ENCODE measurements around the gene SUMO3.

The SUMO3 gene

GRCh38 chr21:44828362-44829056 is 10.6 kb upstream of the SUMO3 start:
- Histone ChIP-seq H3K9ac (ENCODE audit: insufficient read length) (no peak overlapping the region), H3K36me3 (ENCODE audit: insufficient read depth, low read length) (no peaks in the 10 kb centered on the region), H3K9me3 (ENCODE audit: low read depth, low read length) (peaks cover 10% of the 10 kb centered on the region; the same call in 1 of the 2 replicates), H3K4me3 (no peak overlapping the region), H3K27ac (no peak overlapping the region)
- DNase-seq (ENCODE audit: low read depth, low spot score) = no peak
- TF ChIP-seq EZH2 (IDR thresholded peaks at IDR 0.05) (no peak), POLR2AphosphoS5 (IDR thresholded peaks at IDR 0.05; ENCODE audit: borderline replicate concordance, low read depth, low read length) (no peak)

- no peak for TF ChIP-seq POLR2AphosphoS5 (IDR thresholded peaks at IDR 0.05; ENCODE audit: borderline replicate concordance, low read depth, low read length)
- TF ChIP-seq FOXP2 (optimal IDR thresholded peaks at IDR 0.05; ENCODE audit: control extremely low read depth, extremely low read length, insufficient read depth) = no peak
- TF ChIP-seq EZH2 (IDR thresholded peaks at IDR 0.05) = no peak
- DNase-seq (ENCODE audit: low read depth, low spot score) = no peak
- no peak overlapping the region for H3K4me3 ChIP-seq
- H3K9me3 ChIP-seq (ENCODE audit: low read depth, low read length) = peaks cover 11% of the 10 kb centered on the region; the same call in 1 of the 2 replicates
- no peak overlapping the region for H3K27ac ChIP-seq
- no peaks in the 10 kb centered on the region for H3K36me3 ChIP-seq (ENCODE audit: insufficient read depth, low read length)
- H3K9ac ChIP-seq (ENCODE audit: insufficient read length) = no peak overlapping the region
Measured at GRCh38 chr21:44823179-44823660, 5.4 kb upstream of the SUMO3 start.

DNA sequence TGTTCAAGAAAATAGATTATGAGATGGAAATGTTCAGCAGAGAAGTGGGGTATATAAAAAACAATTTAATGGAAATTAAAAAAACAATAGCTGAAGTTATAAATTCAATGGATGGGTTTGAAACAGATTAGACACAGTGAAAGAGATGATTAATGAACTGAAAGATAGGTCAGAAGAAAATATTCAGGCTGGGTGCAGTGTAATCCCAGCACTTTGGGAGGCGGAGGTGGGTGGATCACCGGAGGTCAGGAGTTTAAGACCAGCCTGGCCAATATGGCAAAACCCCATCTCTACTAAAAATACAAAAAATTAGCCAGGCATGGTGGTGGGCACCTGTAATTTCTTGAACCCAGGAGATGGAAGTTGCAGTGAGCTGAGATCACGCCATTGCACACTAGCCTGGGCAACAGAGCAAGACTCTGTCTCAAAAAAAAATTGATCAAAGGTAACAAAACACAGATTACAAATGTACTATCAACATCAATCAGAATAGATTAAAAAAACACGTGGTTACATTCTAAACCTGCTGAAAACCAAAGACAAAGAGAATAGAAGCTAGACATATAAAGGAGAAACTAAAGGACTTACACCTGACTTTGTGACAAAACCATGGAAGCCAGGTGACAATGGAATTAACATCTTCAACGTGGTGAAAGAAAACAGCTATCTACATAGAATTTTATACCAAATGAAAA is 4.8 kb upstream of the SUMO3 start:
- no peak overlapping the region for H3K27ac ChIP-seq
- no peak for TF ChIP-seq EZH2 (IDR thresholded peaks at IDR 0.05)
- no peak for TF ChIP-seq POLR2AphosphoS5 (IDR thresholded peaks at IDR 0.05; ENCODE audit: borderline replicate concordance, low read depth, low read length)
- no peak for TF ChIP-seq FOXP2 (optimal IDR thresholded peaks at IDR 0.05; ENCODE audit: control extremely low read depth, extremely low read length, insufficient read depth)
- no peak overlapping the region for H3K9ac ChIP-seq (ENCODE audit: insufficient read length)
- no peak overlapping the region for H3K4me3 ChIP-seq
- no peak for DNase-seq (ENCODE audit: low read depth, low spot score)
- H3K36me3 ChIP-seq (ENCODE audit: insufficient read depth, low read length) = no peaks in the 10 kb centered on the region
- peaks cover 11% of the 10 kb centered on the region; the same call in 1 of the 2 replicates for H3K9me3 ChIP-seq (ENCODE audit: low read depth, low read length)

DNA sequence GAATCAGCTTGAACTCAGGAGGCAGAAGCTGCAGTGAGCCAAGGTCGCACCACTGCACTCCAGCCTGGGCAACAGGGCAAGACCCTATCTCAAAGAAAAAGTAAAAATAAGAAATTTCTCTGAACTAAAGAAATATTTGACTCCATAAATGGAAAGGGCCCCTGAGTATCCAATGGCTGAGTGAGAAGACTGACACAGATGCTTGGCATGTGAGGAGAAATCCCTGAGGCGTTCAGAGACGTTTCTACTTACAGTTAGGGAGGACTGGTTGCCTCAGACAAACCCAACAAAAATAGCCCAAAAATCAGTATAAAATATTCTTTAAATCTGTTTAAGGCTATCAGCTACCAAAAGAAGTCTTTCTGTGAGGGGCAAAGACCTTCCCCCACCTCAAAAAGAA is 3.0 kb upstream of the SUMO3 start:
- Histone ChIP-seq H3K4me3 (no peak overlapping the region), H3K27ac (no peak overlapping the region), H3K9me3 (ENCODE audit: low read depth, low read length) (peaks cover 11% of the 10 kb centered on the region; the same call in 1 of the 2 replicates), H3K36me3 (ENCODE audit: insufficient read depth, low read length) (no peaks in the 10 kb centered on the region), H3K9ac (ENCODE audit: insufficient read length) (no peak overlapping the region)
- TF ChIP-seq FOXP2 (optimal IDR thresholded peaks at IDR 0.05; ENCODE audit: control extremely low read depth, extremely low read length, insufficient read depth) (no peak), POLR2AphosphoS5 (IDR thresholded peaks at IDR 0.05; ENCODE audit: borderline replicate concordance, low read depth, low read length) (no peak), EZH2 (IDR thresholded peaks at IDR 0.05) (no peak)
- no peak for DNase-seq (ENCODE audit: low read depth, low spot score)

DNA sequence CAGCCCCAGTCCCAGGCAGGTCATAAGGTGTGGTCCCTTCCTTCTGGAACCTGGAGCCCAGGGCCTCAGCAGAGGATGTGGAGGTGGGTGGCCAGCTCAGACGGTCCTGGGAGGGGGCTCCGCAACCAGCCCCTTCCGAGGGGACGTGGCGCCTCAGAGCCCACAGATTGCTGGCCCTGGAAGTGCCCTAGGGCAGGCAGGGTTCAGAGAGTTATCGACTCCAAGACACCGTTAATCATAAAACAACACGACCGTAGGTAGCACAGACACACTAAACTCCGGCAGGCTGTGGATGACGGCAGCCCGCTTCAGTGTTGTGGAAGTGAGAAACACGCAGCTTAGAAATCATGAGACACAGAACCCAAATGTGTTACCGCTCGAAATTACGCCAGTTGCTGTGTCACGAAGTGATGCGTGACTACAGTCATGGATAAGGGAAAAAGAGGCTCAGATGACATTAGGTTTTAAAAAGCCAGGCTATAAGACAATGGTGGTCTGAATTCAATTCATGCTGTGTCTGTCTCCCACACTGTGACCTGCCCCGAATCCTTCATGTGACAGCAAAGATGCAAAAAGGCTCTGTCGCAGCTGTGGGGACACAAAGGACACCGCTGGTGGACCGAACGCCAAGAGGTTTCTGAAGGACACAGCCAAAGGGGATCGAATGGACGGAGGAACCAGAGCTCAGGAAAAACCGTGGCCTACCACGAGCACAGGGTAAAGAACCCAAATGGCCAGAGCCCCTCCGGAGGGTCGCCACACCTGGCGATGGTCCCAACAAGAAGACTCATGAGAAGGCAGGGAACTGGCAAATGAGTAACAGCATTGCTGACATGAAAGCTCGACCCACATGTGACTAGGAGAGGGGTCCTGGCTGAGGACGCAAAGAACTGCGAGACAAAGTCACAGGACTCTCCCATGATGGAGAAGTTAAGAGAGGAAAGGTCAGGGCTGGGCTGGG is 1.7 kb upstream of the SUMO3 start:
- H3K9me3 ChIP-seq (ENCODE audit: low read depth, low read length) = peaks cover 11% of the 10 kb centered on the region; the same call in 1 of the 2 replicates
- no peaks in the 10 kb centered on the region for H3K36me3 ChIP-seq (ENCODE audit: insufficient read depth, low read length)
- DNase-seq (ENCODE audit: low read depth, low spot score) = no peak
- H3K27ac ChIP-seq = no peak overlapping the region
- TF ChIP-seq POLR2AphosphoS5 (IDR thresholded peaks at IDR 0.05; ENCODE audit: borderline replicate concordance, low read depth, low read length) (no peak), EZH2 (IDR thresholded peaks at IDR 0.05) (no peak), FOXP2 (optimal IDR thresholded peaks at IDR 0.05; ENCODE audit: control extremely low read depth, extremely low read length, insufficient read depth) (no peak)
- no peak overlapping the region for H3K4me3 ChIP-seq
- no peak overlapping the region for H3K9ac ChIP-seq (ENCODE audit: insufficient read length)

DNA sequence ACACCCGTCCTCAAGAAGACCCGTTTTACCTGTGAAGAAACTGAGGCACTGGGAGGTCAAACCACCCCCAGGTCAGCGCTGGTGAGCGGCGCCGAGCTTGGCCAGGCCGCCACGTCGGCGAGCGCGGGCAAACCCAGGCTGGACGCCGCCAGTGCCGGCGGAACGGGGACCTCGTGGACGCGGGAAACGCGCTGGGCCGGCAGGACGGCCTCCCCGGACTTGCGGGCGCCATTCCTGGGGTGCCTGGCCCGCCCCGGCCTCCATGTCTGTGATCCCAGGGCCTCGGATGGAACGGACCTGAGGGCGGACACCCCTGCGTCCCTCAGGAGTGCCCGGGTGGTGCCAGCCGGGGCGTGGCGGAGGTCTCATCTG is 764 bp upstream of the SUMO3 start:
- no peak for TF ChIP-seq EZH2 (IDR thresholded peaks at IDR 0.05)
- no peak for TF ChIP-seq POLR2AphosphoS5 (IDR thresholded peaks at IDR 0.05; ENCODE audit: borderline replicate concordance, low read depth, low read length)
- no peak overlapping the region for H3K9ac ChIP-seq (ENCODE audit: insufficient read length)
- DNase-seq (ENCODE audit: low read depth, low spot score) = no peak
- no peak overlapping the region for H3K4me3 ChIP-seq
- H3K36me3 ChIP-seq (ENCODE audit: insufficient read depth, low read length) = peaks cover 5% of the 10 kb centered on the region; the same call in 1 of the 2 replicates
- peaks cover 9% of the 10 kb centered on the region; the same call in 1 of the 2 replicates for H3K9me3 ChIP-seq (ENCODE audit: low read depth, low read length)
- no peak overlapping the region for H3K27ac ChIP-seq

GRCh38 chr21:44817506-44817880 is 369 bp downstream of the SUMO3 start:
- peak; percentile 29; the same call in 1 of the 2 replicates for TF ChIP-seq POLR2AphosphoS5 (IDR thresholded peaks at IDR 0.05; ENCODE audit: borderline replicate concordance, low read depth, low read length)
- TF ChIP-seq EZH2 (IDR thresholded peaks at IDR 0.05) = no peak
- TF ChIP-seq FOXP2 (optimal IDR thresholded peaks at IDR 0.05; ENCODE audit: control extremely low read depth, extremely low read length, insufficient read depth) = no peak
- no peaks in the 10 kb centered on the region for H3K9me3 ChIP-seq (ENCODE audit: low read depth, low read length)
- H3K27ac ChIP-seq = peak overlapping the region; percentile 74; the same call in 1 of the 2 replicates
- H3K4me3 ChIP-seq = peak overlapping the region; percentile 90
- H3K9ac ChIP-seq (ENCODE audit: insufficient read length) = peak overlapping the region; percentile 71
- no peak for DNase-seq (ENCODE audit: low read depth, low spot score)
- peaks cover 9% of the 10 kb centered on the region; the same call in 1 of the 2 replicates for H3K36me3 ChIP-seq (ENCODE audit: insufficient read depth, low read length)

All from SK-N-MC (cell line).